ENCODE results near the gene PSD2. TPM values are rescaled to one million over a fixed set of nuclear protein-coding genes. Genes with fewer than 3 reads are reported as not detected.

PSD2 gene
- total RNA-seq, 1 experiment from 2014 or later: not detected

DNA sequence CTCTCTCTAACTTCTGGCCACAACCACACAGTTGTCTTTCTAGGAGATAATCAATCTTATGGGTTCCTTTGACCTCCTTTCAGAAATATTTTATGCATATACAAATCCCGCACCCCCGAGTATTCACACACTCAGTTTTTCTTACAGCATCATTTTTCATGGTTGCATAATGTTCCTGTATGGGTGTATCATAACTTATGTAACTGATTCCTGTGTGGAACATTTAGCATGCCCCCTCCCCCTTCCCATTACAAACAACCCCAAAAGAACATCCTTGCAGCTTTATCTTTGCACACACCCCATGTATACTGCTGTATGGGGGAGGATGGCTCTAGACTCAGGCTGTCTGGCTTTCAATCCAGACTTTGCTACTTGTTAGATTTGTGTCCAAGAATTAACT is 93.8 kb downstream of the PSD2 start:
- no TSS peak for BruUV-seq (replicated peaks)
- no peaks in the 10 kb centered on the region for H3K9me3 Mint-ChIP-seq (ENCODE audit: low read depth, unreplicated experiment)
- no peak overlapping the region for H3K27ac Mint-ChIP-seq (ENCODE audit: unreplicated experiment)
- peaks cover 92% of the 10 kb centered on the region for H3K27me3 Mint-ChIP-seq (ENCODE audit: unreplicated experiment)
- no peak overlapping the region for H3K4me3 Mint-ChIP-seq (ENCODE audit: low read depth, unreplicated experiment)
- intact Hi-C loops (cut with micrococcal nuclease; ENCODE audit: unreplicated experiment): no loop called here
- no peak for DNase-seq
- no peaks in the 10 kb centered on the region for H3K36me3 Mint-ChIP-seq (ENCODE audit: insufficient read depth, unreplicated experiment)
- no peaks in the 10 kb centered on the region for H3K4me1 Mint-ChIP-seq (ENCODE audit: low read depth, unreplicated experiment)
- CTCF ChIA-PET: no interaction called here
- TF ChIP-seq CTCF (IDR thresholded peaks at IDR 0.05; ENCODE audit: unreplicated experiment): no peak

- DNase-seq: no peak
- no TSS peak for BruUV-seq (replicated peaks)
- CTCF ChIA-PET: interaction anchor here (1.1 kb wide), 1 partner anchor 105 kb away, joined by 4 read pairs; no protein-coding TSS in a partner anchor
- no peaks in the 10 kb centered on the region for H3K9me3 Mint-ChIP-seq (ENCODE audit: low read depth, unreplicated experiment)
- no peaks in the 10 kb centered on the region for H3K36me3 Mint-ChIP-seq (ENCODE audit: insufficient read depth, unreplicated experiment)
- no peaks in the 10 kb centered on the region for H3K4me1 Mint-ChIP-seq (ENCODE audit: low read depth, unreplicated experiment)
- H3K27ac Mint-ChIP-seq (ENCODE audit: unreplicated experiment): no peak overlapping the region
- intact Hi-C loops (cut with micrococcal nuclease; ENCODE audit: unreplicated experiment): no loop called here
- no peak overlapping the region for H3K4me3 Mint-ChIP-seq (ENCODE audit: low read depth, unreplicated experiment)
- peaks cover 96% of the 10 kb centered on the region for H3K27me3 Mint-ChIP-seq (ENCODE audit: unreplicated experiment)
- TF ChIP-seq CTCF (IDR thresholded peaks at IDR 0.05; ENCODE audit: unreplicated experiment): no peak
These were observed 98.3 kb downstream of the PSD2 start for GRCh38 chr5:139893873-139894272.

Other genes with a start within 250 kb of the PSD2 start
- gene UBE2D2, start 234.5 kb upstream of the PSD2 start, total RNA-seq (2022): 179 and 187 TPM in 2 replicates
- 64.1 and 69.1 TPM in 2 replicates for gene CXXC5, start 147.5 kb upstream of the PSD2 start, total RNA-seq (2022)
- gene NRG2, start 247.5 kb downstream of the PSD2 start, total RNA-seq (2022): 1.4 and 3.1 TPM in 2 replicates

Measured in Calu3 (cell line).